IPS DF 4.7 (cell line): ENCODE data around the gene NOL4L.

Experiments
- DNase-seq: peaks from one replicate; pipeline ENCODE4 v3.0.0-alpha.2; 2013; ENCODE audit warnings: low spot score; ENCODE audit errors: extremely low read depth

The NOL4L gene

GRCh38 chr20:32577023-32577422 lies 8.1 kb downstream of the NOL4L start:
- no peak for DNase-seq

GRCh38 chr20:32576560-32576959 lies 8.6 kb downstream of the NOL4L start:
- no peak for DNase-seq

DNA sequence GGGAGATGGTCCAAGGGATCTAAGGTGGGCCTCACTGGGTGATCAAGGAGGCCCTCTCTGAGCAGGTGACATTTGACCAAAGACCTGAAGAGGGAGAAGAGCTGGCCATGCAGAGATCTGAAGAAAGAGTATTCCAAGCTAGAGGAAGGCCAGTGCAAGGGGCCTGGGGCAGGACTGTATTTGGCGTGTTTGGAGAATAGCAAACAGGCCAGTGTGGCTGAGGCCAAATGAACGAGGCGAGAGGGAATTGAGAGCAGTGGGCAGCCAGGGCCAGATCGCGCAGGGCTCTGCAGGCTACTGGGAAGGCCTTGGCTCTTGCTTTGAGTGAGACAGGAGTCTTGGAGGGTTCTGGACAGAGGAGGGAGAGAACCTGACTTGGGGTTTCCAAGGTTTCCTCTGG lies 9.3 kb downstream of the NOL4L start:
- DNase-seq, result no peak

DNA sequence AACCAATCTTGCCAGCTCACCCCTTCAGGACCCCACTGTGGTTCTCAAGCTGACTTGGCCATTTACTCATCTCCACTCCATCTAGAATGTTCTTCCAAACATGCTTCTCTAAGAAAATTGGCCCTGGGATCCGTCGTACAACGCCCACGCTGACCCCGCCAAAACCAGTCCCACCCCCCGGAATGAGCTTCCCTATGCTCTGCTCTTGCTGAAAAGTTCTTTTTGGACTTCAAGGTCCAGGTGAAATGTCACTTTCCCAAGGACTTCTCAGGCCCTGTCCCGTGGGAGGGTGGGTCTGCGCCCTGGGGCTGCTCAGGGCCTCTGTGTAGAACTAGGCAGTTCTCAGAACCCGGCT lies 9.9 kb downstream of the NOL4L start:
- DNase-seq, result no peak

DNA sequence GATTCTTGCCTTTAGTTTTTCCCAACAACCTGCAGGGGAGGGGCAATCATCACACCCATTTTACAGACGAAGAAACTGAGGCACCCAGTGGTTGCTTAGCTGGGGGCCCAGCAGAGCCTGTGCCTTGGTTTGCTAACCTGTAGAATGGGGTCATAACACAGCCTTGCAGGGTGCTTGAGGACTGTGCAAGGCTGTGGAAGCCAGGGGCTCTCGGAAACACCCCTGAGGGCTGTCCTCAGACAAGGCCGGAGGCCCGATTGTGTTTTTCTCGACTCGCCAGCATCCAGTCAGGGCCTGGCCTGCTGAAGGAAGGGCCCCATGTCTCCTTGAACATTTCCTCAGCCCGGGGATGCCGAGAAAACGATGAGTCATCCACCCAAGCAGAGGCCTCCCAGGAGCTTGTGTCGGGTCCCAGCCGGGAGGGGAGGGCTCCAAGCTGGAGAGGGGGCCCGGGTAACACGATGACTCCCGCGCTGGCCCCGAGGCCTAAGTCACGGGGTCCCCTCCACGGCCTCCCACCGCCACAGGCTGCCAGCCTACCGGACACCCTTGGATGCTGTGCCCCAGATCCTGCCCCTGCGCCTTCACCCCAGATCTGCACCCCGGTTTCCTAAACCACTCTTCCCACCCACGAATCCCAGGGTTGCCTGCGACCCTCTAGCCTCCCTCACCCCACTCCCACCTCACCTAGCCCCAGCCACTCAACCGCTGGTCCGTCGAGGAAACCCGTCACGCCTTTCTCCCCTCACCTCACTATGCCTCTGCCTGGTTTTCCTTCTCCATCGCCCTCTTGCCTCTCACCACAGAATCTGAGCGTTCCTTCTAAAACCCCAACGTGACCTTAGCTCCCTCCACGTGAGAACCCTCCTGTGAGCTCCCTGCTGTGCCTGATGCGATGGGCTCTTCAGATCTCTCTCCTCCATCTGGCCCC lies 10.6 kb downstream of the NOL4L start:
- no peak for DNase-seq

DNA sequence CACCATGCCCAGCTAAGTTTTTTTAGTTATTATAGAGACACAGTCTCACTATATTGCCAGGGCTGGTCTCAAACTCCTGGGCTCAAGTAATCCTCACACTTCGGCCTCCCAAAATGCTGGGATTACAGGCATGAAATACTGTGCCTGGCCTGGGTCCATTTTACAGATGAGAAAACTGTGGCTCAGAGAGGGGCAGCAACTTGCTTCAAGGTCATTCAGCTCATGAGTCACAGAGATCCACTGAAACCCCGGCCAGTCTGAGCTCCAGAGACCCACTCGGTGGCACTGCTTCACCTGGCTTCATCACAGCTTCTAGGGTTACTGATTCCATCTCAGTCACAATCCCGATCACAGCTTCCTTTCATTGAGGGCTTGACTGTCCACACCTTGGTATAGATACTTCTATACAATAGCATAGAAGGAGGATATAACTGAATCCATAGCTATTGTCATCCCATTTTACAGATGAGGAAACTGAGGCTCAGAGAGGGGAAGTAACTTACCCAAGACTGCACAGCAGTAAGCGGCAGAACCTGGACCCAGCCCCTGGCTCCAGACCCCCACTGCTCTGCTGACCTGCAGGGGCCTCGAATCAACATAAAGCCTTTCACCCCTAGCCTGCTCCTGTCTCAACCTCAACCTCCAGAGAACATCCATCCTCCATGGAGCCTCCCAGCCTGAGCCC lies 11.8 kb downstream of the NOL4L start:
- DNase-seq, result no peak

DNA sequence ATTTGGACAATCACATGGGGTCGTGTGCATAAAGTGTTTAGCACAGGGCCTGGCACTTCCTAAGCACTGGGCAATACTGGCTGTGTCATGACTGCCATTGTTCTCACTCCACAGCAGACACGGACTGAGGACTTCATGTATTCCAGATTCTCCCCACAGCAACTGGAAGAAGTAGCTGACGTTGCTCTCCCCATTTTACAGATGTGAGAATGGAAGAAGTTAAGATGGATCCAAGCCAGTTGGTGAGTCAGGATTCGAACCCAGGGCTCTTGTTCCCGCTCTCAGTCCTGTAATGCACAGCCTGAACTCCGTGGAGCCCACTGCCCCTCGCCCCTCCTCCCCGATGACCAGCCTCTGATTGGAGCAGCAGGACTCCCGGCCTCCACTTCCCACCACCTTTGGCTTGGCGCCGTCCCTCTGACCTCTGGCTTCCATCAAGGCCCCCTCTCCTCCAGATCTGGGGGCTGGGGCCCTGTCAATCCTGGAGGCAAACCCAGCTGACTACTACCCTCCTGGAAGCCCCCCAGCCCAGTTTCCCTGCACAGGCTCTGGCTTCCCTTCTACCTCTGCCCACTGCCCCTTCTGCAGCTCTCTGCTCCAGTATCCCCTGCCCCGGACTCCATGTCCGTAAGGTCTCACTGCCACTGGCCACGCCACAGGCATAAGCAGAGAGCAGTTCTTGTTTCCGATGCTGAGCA lies 12.7 kb downstream of the NOL4L start:
- DNase-seq, result no peak

DNA sequence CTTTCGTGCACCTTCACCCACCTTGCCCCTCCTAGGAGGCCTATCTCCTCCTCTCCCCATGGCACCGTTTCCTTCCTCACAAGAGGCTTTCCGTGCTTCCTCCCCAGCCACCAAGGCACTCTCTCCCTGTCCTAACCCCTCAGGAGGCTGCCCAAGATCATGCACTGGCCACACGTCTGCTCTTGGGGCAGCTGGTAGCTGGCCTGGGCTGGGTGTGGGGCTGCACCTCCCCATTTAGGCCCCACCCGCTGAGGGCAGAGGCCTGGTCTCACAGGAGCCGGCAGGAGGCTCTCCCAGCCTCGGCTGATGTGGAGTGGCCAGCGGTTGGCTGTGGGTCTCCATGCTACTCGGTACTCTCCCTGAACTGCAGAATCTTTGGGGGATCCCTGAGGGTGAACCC lies 13.6 kb downstream of the NOL4L start:
- no peak for DNase-seq

- no peak for DNase-seq
These were observed 14.5 kb downstream of the NOL4L start for GRCh38 chr20:32570401-32571190.

GRCh38 chr20:32569380-32570305 lies 15.5 kb downstream of the NOL4L start:
- DNase-seq, result no peak

DNA sequence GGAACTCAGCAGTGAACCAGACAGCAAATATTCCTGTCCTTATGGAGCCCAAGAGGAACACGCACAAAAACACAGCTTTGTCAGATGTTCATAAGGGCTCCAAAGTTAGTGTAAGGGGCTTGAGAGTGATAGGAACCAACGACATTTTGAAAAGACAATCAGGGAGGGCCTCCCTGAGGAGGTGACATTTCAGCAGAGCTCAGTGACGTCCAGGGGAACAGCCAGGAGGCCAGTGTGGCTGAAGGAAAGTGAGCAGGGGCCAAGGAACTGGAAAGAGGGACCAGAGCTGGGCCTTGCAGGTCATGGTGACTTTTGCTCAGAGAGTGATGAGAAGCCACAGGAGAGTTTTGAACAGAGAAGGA lies 16.1 kb downstream of the NOL4L start:
- no peak for DNase-seq

DNA sequence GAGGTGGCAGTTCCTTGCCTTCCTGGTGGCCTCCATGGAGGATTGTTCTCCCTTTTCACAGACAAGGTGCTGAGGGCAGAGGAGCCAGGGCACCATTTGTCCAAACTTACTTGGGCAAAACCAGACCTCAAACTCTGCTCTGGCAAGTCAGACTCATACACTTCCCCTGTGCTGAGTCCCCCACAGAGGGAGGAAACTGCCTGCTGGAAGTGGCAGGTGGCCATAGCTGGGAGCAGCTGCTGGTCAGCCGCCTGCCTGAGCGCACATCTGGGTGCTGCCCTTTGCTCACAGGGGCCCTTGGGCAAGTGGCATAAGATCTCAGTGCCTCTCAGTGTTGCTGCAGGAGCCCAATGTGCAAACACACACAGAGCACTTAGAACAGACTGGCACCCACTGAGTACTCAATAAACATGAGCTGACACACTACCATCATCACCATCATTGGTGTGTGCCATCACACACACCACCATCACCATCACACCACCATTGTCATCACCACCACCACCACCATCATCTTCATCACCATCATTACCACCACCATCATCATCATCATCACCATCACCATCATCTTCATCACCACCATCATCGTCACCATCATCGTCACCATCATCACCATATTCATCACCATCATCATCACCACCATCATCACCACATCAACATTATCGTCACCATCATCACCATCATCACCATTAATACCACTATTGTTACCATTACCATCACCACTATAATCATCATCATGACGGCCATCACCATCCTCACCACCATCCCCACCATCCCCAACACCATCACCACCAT lies 17.6 kb downstream of the NOL4L start:
- no peak for DNase-seq

DNA sequence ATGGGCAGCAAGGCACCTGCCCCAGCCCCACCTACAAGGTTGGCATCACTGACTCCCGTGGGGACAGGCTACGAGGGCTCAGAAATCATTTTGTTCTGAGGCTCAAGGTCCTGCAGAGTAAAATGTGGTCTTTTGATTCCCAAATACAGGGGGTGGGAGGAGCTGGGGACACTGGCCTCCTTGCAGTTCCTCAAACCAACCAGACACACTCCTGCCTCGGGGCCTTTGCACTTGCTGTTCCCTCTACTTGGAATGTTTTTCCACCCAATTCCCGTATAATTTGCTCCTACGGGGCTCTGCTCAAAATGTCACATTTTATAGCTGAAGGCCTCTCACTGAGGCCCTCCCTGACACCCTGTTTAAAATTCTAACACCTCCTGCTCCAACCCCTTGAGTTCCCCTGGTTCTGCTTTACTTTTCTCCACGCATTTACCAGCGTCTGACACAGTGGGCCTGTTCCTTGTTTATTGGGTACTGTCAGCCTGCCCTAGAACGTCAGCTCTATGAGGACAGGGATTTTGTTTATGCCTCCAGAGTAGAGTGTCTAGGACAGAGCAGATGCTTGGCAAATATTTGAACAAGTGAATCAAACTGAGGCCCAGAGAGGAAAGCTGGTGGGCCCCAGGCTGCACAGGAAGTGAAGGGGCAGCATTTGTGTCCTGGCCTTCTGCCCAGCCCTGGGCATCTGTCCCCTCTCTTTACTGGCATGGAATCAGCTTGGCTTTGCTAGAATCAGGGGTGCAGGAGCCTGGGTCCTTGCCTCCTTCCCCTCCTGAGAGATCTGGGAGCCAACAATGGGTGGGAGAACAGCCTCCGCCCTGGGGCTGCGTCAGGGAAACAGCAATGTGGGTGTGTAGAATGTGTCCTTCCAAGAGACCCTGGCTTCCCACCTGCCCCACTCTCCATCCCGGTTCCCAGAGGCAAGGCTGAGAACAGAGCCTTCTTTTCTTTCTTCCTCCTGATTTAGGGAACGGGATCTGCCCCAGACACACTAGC lies 18.5 kb downstream of the NOL4L start:
- DNase-seq, result no peak

DNA sequence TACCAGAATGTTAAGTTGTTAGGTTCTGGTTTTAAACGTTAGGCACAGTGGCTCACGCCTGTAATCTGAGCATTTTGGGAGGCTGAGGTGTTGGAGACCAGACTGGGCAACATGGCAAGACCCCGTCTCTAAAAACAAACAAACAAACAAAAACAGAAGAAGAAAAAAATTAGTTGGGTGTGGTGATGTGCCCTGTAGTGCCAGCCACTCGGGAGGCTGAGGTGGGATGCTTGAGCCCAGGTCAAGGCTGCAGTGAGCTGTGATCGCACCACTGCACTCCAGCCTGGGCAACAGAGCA lies 19.4 kb downstream of the NOL4L start:
- DNase-seq, result no peak

- DNase-seq, result no peak
These were observed 20.0 kb downstream of the NOL4L start for GRCh38 chr20:32564921-32565734.

GRCh38 chr20:32564440-32564839 lies 20.7 kb downstream of the NOL4L start:
- no peak for DNase-seq

DNA sequence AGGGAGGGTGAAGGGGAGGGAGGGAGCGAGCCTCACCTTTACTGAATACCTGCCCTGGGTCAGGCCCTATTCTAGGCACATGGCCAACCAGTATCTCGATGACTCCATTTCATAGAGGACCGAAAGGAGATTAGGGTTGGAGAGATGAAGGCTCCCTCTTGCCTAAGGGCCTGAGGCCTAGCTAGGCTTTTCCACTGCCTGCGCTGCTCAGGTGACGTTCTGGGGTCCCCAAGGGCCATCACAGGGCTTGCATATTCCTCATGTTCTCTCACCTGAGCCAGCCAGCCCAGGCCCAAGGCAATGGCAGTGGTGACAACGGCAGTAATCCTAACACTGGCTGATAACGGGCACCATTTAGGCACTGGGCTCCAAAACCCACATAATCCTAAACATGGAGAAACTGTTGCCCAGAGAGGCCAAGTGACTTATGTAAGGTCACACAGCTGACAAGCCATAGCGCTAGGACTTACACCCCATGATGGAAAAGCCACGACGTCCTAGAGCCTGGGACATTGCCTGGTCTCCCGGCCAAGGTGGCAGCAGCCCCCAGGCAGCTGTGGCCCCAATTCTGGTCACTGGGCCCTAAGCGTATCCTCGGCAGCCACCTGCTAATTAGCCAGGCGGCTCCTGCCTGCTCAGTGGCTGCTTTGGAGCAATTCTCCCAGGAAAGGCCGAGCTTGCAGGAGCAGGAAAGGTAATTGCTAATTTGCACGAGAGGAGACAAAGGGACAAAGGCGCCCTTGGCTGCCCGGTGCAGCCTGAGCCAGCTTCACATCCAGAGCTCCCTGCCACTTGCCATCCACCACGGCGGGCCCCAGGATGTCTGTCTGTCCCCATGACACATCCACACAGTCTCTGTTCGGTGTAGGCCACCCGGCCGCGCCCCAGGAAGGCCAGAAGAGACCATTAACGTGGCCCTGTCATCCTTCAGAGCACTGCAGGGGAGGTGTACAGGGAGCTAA lies 21.5 kb downstream of the NOL4L start:
- DNase-seq, result no peak
